GM18519 (cell line): ENCODE measurements around the gene RABGAP1L.
"Not testable (repeated sequence)": the region's sequence is repeated elsewhere in the genome, so short reads cannot be mapped to it uniquely, and the experiment has no call there.

Experiments
- ATAC-seq: cut with Tn5 transposase; IDR thresholded peaks from one replicate; pipeline ENCODE4 v1.9.1; 2021; ENCODE audit warnings: mild to moderate bottlenecking, moderate library complexity; ENCODE audit not compliant: unreplicated experiment, low FRiP score

RABGAP1L gene

DNA sequence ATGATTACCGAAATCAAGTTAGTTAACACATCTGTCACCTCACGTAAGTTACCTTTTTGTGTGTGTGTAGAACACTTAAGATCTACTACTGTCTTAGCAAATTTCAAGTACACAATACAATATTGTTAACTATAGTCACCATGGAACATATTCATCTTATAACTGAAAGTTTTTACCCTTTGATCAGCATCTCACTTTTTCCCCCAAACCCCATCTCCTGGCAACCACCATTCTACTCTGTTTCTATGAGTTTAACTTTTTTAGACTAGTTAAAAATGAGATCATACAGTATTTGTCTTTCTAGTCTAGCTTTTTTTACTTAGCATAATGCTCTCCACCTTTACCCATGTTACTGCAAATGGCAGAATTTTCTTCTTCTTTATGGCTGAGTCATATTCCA lies 124.7 kb downstream of the RABGAP1L start:
- no peak for ATAC-seq

DNA sequence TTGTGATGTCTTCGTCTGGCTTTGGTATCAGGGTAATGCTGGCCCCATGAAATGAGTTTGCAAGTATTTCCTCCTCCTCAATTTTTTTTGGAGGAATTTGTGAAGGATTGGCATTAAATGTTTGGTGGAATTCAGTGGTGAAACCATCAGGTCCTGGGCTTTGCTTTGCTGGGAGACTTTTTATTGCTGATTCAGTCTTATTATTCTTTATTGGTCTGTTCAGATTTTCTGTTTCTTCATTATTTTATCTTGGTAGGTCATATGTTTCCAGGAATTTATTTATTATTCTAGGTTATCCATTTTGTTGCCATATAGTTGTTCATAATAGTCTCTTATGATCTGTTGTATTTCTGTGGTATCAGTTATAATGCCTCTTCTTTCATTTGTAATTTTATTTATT lies 126.7 kb downstream of the RABGAP1L start:
- ATAC-seq: no peak

DNA sequence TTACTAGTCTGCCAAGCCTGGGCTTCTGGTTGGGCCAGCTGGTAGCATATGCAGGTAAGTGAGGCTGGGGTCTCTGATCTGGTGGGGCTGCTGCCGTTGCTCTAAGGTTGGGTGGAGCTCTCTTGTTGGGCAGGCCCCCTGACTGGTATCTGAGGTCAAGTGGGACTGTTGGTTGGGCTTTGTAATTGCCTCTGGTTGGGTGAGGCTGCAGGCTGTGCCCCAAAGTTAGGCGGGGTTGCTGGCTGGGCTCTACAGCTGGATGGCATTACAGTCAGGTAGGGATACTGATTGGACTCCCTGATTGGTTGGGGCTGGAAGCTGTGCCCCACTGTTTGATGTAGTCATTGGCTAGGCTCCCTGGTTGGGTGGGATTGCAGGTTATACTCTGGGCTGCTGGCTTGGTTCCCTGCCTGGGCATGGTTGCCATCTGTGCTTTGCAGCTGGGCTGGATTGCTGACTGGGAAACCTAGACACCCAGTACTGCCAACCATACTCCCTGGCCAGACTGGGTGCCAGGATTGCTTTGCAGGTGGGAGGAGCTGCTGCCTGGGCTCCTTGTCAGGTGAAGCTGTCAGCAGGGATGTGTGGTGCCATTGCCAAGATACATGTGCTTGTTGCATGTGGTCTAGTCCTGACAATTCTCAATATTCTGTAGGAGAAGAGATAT lies 130.5 kb downstream of the RABGAP1L start:
- no peak for ATAC-seq

DNA sequence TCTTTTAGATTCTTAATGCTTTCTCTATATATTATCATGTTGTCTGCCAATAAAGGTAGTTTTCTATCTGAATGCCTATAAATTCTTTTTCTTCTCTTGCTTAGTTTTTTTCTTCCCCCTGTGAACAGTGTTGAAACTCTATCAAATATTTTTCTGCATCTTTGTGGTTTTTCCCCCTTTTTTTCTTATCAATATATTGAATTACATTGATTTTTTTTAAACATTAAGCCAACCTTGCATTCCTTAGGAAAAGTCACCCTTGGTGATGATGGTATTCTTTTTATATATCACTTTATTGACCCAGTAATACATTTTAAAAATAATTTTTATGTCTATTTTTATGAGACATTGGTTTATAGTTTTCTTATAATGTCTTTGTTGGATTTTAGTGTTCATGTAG lies 131.7 kb downstream of the RABGAP1L start:
- ATAC-seq: no peak

DNA sequence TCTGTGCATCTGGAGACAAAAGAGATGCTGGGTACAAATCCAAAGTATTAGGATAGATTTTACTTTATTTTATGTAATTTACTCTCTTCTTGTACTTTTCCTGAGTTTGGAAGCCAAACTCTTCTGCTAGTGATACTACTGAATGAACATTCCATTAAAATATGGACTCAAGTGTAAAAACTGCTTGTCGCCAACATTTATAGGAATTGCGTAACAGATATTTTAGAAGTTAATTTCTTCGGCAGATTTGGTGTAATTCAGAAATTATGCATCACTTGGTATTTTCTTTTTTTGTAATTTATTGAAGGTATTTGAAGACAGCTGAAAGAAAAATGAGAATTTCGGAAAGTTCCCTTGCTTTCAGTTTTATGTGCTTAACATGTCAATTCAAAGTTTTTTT lies 137.0 kb downstream of the RABGAP1L start:
- no peak for ATAC-seq

DNA sequence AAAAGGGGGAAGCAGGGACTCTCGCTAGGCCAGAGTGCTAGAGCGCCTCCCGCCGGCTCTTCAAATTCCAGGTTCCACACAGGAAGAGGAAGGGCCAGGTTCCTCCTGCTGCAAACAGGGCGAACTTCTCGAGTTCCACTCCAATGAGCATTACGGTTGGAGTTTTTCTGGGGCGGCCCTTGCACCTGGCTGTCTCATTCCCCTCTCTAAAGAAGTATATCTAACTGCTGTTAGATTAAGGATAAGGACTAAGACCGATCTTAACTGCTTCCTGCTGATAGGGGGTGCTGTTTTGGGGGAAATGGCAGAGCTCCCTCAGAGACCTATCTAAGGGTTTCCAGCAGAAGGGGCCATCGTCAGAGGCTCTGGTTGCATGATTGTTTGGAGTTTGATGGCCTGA lies 138.0 kb downstream of the RABGAP1L start:
- no peak for ATAC-seq

DNA sequence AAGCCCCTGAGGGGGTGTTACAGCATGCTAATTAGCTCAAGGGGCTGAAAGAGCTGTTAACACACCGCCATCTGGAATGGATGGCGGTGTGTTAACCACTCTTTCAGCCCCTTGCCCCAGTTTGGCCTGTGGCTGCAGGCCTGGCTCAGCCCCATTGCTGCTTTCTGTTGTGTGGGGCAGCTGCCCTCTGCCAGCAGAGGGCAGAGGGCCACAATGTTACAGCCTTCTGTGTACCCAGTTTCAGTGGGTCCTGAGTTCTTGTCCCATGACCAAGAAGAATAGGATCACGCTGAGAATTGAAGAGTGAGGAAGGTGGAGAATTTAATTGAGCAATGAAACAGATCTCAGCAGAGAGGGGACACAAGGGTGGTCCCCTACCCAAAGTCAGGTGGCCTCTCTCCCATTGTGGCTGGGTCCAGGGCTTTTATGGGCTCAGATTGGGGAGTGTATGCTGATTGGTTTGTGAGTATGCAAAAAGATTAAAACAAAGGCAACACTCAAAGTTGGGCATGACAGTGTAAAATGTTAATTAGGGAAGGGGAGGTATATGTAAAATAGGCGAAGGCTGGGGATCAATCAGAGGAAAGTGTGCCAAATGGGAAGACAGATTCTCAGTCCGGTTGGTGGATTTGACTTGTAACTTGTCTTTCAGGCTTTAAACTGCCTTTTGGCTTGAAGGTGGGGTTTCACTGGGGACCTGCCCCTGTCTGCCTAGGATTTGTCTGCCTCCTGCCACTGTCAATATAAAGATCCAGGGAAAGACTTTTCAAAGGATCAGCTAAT lies 142.2 kb downstream of the RABGAP1L start:
- ATAC-seq: no peak

DNA sequence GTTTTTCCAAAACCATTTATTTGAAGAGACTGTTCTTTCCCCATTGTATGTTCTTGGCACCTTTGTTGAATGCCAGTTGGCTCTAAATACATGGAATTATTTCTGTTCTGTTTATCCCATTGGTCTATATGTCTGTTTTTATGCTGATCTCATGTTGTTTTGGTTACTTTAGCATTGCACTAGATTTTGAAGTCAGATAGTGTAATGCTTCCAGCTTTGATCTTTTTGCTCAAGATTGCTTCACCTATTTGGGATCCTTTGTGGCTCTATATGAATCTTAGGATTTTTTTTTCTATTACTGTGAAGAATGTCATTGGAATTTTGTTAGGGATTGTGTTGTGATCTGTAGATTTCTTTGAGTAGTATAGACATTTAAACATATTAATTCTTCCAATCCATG lies 149.3 kb downstream of the RABGAP1L start:
- ATAC-seq: no peak

DNA sequence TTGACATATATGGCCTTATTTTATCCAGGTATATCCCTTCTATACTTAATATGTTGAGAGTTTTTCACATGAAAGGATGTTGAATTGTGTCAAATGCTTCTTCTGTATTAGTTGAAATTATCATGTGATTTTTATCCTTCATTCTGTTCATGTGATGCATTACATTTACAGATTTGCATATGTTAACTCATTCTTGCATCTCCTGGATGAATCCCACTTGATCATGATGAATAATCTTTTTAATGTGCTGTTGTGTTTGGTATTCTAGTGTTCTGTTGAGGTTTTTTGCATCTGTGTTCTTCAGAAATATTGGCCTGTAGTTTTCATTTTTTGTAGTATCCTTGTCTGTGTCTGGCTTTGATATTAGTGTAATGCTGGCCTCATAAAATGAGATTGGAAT lies 150.2 kb downstream of the RABGAP1L start:
- ATAC-seq: no peak

DNA sequence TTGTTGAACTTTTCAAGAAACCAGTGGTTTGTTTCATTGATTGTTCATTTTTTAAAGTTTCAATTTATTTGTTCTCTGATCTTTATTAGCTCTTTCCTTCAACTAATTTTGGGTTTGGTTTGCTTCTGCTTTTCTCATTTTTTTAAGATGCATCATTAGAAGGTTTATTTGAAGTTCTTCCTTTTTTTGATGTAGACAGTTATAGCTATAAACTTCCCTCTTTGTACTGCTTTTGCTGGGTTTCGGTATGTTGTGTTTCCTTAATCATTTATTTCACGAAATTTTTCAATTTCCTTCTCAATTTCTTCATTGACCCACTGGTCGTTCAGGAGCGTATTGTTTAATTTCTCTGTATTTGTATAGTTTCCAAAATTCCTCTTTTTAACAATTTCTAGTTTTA lies 155.1 kb downstream of the RABGAP1L start:
- no peak for ATAC-seq

DNA sequence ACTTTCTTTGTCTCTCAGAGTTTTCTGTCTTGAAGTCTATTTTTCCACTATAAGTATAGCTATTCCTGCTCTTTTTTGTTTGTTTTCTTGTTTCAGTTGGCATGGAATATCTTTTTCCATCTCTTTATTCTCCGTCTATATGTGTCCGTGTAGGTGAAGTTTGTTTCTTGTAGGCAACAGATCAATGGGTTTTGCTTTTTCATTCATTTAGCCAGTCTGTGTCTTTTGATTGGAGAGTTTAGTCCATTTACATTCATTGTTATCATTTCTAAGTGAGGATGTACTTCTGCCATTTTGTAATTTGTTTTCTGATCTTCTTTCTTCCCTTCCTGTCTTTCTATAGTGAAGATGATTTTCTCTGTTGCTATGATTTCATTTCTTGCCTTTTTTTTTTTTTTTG lies 155.9 kb downstream of the RABGAP1L start:
- no peak for ATAC-seq

DNA sequence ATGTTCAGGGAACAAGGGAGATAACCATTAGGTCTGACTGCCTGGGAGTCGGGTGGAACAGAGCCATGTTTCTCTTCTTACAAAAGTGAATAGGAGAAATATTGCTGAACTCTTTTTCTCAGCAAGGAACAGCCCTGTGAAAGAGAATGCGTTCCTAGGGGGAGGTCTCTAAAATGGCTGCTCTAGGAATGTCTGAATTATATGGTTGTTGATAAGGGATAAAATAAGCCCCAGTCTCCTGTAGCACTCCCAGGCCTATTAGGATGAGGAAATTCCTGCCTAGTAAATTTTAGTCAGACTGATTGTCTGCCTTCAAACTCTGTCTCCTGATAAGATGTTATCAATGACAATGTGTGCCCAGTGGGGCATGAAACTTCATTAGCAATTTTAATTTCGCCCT lies 161.6 kb downstream of the RABGAP1L start:
- ATAC-seq: not testable (repeated sequence)

DNA sequence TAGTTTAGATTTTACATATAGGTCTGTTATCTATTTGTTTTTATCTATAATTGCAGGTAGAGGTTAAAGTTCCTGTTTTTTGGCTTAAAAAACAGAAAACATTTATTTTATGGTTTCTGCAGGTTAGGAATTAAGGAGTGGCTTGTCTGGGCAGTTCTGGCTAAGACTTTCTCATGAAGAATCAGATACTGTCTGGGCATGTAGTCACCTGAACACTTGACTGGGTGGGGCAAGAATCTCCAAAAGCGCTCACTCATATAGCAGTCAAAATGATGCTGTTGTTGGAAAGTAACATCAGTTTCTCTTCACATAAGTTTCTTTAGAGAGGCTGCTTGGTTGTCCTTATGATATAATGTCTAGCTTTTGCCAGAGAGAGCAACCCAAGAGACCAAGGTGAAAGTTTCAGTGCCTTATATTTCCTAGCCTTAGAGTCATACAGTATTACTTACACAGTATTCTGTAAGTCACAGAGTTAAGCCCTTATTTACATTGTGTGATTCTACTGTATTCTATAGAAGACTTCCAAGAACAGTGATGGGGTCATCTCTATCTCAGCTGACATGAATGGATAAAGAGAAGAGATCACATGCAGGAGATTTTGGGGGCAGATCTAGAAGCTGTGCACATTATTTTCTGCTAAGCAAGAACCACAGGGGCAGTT lies 163.0 kb downstream of the RABGAP1L start:
- ATAC-seq: no peak

DNA sequence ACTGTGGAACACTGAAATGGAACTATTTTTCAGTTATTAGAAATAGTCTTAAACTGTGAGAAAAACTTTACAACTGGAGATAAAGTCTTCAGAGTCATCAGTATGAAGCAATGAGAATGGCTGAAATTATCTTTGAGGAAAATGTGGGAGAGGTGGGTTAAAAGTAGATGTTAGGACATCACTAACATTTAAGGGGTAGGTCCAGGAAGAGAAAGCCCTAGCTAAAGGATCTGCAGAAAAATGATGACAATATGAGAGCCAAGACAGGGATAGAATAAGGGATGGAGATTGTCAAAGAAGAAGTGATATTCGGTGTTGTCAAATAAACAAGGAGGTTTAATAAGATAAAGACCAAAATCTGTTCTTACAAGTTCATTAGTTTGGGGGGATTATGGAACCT lies 165.2 kb downstream of the RABGAP1L start:
- ATAC-seq: no peak

DNA sequence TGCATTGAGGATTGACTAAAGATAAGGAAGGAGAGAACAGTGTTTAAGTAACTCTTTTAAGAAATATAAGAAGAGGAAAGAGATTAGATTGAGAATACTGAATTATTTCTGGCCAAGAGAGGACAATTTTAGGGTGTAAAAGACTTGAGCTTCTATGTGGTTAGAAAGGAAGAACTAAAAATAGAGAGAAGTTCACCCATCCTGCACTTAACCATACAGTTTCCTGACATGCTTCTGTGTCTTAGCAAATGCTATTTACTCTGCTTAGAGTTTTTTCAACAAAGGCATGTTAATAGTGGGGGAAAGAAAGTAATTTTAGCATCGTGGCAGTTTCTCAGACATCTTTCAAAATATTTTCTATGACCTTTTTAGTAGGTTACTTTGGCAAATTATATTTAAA lies 165.6 kb downstream of the RABGAP1L start:
- no peak for ATAC-seq

DNA sequence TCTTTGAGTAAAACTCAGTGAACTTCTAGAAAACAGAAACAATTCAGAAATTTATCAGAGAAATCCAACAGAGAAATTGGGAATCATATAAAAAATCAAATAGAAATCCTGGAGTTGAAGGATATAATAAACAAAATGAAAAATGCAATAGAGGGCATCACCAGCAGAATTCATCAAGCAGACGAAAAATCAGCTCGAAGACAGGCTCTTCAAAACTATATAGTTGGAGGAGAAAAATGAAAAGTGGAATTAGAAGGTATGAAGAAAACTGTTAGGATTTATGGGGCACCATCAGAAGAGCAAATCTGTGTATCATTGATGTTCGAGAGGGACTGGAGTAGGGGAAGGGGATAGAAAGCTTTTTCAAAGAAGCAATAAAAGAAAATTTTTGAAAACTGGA lies 167.0 kb downstream of the RABGAP1L start:
- ATAC-seq: no peak

DNA sequence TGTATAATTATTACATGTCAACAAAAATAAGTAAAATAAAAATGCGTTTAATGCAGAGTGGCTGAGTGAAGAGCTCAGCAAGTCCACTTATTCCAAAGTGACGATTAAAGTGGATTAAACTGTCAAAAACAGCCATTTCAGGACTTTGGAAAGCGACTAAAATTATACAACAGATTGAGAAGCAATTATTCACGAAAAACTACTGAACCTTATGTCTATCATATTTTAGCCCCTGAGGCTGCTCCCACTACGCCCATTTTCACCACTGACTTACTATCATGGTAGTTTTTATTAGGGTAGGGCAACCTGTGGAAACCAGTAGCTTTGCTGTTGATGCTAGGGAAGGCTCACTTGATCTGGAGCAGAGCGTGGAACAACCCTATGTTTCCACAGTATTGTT lies 174.1 kb downstream of the RABGAP1L start:
- ATAC-seq: no peak

DNA sequence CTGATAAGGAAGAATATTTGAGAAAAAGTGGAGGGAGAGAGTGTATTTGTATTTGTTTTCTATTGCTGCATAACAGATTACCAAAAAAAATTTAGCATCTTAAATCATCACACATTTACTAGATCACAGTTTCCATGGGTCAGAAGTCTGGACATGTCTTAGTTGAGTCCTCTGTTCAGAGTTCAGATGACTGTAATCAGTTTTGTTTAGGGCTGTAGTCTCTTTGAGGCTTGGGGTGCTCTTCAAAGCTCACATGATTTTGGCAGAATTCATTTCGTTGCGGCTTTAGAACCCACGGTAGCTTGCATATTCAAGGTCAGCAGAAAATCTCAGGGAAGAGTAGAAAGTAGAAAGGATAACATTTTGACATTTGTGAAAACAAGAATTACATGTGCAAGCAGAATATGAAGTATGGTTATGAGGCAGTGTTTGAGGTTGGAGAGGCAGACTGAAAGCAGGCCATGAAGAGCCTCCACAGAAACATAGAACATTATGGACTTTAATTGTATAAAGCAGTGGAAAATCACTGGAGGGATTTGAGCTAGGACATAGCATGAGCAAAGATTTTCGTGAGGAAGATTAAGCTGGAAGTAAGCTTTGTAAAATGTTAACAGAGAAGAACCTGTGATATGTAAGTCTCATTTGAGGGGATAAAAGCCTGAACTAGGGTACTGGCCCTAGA lies 177.8 kb downstream of the RABGAP1L start:
- ATAC-seq: no peak

DNA sequence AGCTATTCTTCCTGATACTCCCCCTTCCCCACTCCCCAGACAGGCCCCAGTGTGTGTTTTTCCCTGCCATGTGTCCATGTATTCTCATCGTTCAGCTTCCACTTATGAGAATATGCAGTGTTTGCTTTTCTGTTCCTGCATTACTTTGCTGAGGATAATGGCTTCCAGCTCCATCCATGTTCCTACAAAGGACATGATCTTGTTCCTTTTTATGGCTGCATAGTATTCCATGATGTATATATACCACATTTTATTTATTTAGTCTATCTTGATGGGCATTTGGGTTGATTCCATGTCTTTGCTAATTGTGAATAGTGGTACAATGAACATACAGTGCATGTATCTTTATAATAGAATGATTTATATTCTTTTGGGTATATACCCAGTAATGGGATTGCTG lies 181.1 kb downstream of the RABGAP1L start:
- not testable (repeated sequence) for ATAC-seq

DNA sequence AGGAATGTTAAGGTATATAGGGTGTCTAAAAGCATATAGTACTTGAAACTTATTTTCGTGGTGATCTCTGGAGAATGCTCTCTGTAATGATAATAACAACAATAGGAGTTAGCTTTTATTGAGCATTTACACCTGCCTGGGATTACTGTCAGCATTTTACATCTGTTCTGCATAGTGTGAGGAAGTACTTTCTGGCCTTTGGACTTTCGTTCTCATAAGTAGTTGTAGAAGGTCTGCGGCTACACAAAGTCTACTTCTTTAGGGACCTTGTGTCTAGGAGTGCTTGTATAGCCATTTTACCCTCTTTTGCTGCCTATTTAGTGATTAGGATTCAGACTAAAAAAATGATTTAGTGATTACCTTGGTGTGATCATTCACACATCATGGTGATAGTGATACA lies 184.8 kb downstream of the RABGAP1L start:
- no peak for ATAC-seq

DNA sequence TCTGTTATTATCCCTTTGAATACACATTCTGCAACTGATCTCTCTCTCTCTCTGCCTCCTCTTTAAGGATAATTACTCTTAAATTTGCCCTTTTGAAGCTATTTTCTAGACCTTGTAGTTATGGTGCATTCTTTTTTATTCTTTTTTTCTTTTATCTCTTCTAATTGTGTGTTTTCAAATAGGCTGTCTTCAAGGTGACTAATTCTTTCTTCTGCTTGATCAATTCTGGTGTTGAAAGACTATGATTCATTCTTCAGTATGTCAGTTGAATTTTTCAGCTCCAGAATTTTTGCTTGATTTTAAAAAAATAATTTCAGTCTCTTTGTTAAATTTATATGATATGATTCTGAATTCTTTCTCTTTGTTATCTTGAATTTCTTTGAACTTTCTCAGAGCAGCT lies 192.8 kb downstream of the RABGAP1L start:
- ATAC-seq: no peak
